Measurements from ENCODE around the gene ZBTB4.

Gene ZBTB4

DNA sequence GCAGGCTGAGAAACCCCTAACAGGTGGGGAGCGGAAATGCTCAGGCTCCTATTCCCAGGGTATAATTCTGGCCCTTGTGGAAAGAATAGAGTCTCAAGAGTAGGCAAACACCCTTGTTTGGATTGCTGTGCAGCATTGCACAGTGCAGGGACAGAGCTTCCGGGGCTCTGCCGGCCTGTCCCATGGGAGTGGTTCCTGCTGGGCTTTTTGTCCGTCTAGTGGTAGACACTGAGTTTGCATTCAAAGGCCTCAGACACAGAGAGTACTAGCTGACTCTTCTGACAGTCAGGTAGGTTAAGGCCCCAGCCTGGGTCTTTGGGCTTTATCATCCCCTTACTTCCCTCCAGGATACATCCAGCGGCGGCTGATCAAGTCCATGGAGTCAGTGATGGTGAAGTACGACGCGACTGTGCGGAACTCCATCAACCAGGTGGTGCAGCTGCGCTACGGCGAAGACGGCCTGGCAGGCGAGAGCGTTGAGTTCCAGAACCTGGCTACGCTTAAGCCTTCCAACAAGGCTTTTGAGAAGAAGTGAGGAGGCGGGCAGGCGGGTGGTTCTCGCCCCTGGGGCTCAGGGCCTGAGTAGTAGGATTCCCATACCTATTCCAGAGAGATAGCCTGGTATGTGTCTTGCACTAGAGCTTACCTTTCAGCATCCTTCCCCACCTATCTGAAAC lies 22.9 kb upstream of the ZBTB4 start:
- no peak for DNase-seq

DNA sequence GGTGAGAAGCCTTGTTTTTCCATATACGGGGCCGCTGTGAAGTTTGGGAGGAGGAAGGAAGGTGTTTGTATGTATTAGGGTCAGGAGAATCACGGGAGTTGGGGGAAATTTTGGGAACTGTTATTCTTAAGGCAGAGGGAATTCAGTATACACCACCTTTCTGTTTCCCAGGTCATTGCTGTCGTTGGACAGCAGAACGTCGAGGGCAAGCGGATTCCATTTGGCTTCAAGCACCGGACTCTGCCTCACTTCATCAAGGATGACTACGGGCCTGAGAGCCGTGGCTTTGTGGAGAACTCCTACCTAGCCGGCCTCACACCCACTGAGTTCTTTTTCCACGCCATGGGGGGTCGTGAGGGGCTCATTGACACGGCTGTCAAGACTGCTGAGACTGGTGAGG lies 22.3 kb upstream of the ZBTB4 start:
- TF ChIP-seq GATA1 (IDR thresholded peaks at IDR 0.05; ENCODE audit: low read depth, low read length) (no peak), POLR2A (IDR thresholded peaks at IDR 0.05; ENCODE audit: low read length) (no peak)
- no peak for DNase-seq

More for the DNA sequence above, 22.9 kb upstream of the ZBTB4 start:
- TF ChIP-seq GATA1 (IDR thresholded peaks at IDR 0.05; ENCODE audit: low read depth, low read length) (no peak), POLR2A (IDR thresholded peaks at IDR 0.05; ENCODE audit: low read length) (no peak)

DNA sequence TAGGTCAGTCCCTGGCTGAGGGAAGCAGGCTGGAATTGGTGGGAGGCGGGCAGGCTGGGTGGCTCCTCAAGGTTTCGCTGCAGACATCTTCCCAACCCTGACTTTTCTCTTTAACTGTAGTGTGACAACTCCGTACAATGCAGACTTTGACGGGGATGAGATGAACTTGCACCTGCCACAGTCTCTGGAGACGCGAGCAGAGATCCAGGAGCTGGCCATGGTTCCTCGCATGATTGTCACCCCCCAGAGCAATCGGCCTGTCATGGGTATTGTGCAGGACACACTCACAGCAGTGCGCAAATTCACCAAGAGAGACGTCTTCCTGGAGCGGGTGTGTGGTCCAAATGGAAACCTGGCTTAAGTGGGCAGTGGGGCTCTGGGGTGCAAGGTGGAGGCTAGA lies 19.7 kb upstream of the ZBTB4 start:
- TF ChIP-seq POLR2A (IDR thresholded peaks at IDR 0.05; ENCODE audit: low read length) (no peak), GATA1 (IDR thresholded peaks at IDR 0.05; ENCODE audit: low read depth, low read length) (no peak)
- no peak for DNase-seq

DNA sequence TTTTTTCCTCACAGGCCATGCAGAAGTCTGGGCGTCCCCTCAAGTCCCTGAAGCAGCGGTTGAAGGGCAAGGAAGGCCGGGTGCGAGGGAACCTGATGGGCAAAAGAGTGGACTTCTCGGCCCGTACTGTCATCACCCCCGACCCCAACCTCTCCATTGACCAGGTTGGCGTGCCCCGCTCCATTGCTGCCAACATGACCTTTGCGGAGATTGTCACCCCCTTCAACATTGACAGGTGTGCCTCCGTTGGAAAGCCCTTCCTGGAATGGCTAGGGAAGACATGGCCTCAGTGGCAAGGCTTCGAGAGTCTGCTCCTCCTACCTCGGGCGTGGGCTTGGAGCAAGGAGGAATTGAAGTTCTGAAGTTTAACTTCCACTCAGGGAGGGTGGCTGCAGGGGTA lies 18.2 kb upstream of the ZBTB4 start:
- no peak for DNase-seq
- no peak for TF ChIP-seq POLR2A (IDR thresholded peaks at IDR 0.05; ENCODE audit: low read length)
- TF ChIP-seq GATA1 (IDR thresholded peaks at IDR 0.05; ENCODE audit: low read depth, low read length), result no peak

DNA sequence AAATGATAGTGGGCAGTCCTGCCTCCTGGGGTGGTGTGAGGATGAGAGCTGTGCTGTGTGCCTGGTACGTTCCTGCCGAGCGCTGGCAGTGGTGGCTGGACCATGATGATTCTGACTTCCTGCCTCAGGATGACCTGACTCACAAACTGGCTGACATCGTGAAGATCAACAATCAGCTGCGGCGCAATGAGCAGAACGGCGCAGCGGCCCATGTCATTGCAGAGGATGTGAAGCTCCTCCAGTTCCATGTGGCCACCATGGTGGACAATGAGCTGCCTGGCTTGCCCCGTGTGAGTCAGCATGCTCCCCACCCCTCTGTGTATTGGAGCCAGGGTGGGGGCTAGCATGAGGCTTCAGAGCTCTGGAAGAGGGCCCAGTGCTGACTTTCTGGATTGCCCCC lies 17.8 kb upstream of the ZBTB4 start:
- TF ChIP-seq GATA1 (IDR thresholded peaks at IDR 0.05; ENCODE audit: low read depth, low read length) (no peak), POLR2A (IDR thresholded peaks at IDR 0.05; ENCODE audit: low read length) (no peak)
- DNase-seq, result no peak

DNA sequence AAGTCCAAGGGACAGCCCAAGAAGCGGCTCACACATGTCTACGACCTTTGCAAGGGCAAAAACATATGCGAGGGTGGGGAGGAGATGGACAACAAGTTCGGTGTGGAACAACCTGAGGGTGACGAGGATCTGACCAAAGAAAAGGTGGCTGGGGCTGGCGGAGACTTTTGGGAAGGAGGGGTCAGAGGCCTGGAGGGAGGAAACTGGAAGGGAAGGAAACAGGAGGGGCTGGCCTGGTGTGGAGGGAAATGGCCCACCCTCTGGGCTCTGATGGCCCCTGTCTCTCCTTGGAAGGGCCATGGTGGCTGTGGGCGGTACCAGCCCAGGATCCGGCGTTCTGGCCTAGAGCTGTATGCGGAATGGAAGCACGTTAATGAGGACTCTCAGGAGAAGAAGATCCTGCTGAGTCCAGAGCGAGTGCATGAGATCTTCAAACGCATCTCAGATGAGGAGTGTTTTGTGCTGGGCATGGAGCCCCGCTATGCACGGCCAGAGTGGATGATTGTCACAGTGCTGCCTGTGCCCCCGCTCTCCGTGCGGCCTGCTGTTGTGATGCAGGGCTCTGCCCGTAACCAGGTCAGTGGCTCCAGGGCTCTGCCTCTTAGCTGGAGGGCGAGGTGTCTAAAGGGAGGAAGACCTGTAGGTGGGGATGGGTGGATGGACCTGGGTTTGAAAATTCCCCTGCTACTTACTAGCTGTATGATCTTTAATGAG lies 17.2 kb upstream of the ZBTB4 start:
- DNase-seq, result no peak
- TF ChIP-seq POLR2A (IDR thresholded peaks at IDR 0.05; ENCODE audit: low read length) (no peak), GATA1 (IDR thresholded peaks at IDR 0.05; ENCODE audit: low read depth, low read length) (no peak)

DNA sequence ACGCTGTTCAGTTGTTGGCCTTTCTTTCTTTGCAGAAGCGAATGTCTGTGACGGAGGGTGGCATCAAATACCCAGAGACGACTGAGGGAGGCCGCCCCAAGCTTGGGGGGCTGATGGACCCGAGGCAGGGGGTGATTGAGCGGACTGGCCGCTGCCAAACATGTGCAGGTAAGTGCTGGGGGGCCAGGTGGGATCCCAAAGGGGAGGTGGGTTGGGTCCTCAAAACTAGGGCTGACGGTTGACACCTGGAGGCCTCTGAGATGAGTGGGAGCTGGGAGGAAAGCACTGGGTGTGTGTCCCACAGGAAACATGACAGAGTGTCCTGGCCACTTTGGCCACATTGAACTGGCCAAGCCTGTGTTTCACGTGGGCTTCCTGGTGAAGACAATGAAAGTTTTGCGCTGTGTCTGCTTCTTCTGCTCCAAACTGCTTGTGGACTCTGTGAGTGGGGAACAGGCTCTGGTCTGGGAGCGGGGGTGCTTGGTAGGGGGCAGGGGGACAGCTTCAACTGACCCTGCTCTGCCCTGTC lies 16.5 kb upstream of the ZBTB4 start:
- DNase-seq, result no peak
- TF ChIP-seq GATA1 (IDR thresholded peaks at IDR 0.05; ENCODE audit: low read depth, low read length), result no peak
- no peak for TF ChIP-seq POLR2A (IDR thresholded peaks at IDR 0.05; ENCODE audit: low read length)

DNA sequence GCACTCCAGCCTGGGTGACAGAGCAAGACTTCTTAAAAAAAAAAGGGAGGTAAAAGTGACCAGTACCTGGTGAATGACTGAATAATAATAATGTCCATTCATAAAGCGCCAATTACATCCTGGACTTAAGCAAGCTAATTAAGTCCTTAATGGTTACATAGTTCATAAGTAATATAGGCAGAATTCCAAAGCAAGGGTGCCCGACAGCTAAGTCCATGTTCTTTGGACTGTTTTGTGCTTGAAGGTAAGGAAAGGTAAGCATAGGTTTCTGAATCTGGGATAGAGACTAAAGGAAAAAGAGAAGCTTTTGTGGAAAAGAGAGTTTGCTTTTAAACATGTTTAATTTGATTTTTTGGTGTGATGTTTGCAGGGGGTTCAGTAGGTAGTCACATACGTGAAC lies 14.5 kb upstream of the ZBTB4 start:
- TF ChIP-seq POLR2A (IDR thresholded peaks at IDR 0.05; ENCODE audit: low read length) (no peak), GATA1 (IDR thresholded peaks at IDR 0.05; ENCODE audit: low read depth, low read length) (no peak)
- no peak for DNase-seq

DNA sequence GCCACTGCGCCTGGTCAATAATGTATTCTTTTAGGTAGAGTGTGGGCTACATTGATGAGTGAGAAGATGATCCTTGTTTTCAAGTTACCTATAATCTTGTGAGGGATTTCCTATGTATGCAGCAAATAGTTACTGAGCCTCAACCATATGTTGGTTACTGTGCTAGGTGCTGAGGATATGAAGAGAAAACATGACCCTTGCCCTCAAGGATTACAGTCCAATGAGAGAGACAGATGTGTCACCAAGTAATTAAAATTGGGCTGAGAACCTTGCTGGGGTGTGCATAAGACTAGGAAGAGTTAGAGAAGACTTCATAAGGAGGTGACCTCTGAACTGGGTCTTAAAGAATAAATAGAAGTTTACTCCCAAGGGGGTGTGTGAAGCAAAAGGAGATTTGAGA lies 12.2 kb upstream of the ZBTB4 start:
- TF ChIP-seq GATA1 (IDR thresholded peaks at IDR 0.05; ENCODE audit: low read depth, low read length), result no peak
- TF ChIP-seq POLR2A (IDR thresholded peaks at IDR 0.05; ENCODE audit: low read length), result no peak

DNA sequence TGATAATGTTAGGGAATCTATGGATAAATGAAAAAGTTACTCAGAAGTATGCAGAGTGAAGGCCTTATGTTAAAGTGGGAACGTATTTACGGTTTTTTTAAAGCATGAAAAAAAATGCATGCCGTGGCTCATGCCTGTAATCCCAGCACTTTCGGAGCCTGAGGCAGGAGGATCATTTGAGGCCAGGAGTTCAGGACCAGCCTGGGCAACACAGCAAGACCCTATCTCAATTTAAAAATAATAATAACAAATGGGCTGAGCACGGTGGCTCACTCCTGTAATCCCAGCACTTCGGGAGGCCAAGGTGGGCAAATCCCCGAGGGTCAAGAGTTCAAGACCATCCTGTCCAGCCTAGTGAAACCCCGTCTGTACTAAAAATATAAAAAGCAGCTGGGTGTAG lies 10.7 kb upstream of the ZBTB4 start:
- TF ChIP-seq GATA1 (IDR thresholded peaks at IDR 0.05; ENCODE audit: low read depth, low read length) (no peak), POLR2A (IDR thresholded peaks at IDR 0.05; ENCODE audit: low read length) (no peak)

More for the DNA sequence above, 12.2 kb upstream of the ZBTB4 start:
- no peak for DNase-seq

DNA sequence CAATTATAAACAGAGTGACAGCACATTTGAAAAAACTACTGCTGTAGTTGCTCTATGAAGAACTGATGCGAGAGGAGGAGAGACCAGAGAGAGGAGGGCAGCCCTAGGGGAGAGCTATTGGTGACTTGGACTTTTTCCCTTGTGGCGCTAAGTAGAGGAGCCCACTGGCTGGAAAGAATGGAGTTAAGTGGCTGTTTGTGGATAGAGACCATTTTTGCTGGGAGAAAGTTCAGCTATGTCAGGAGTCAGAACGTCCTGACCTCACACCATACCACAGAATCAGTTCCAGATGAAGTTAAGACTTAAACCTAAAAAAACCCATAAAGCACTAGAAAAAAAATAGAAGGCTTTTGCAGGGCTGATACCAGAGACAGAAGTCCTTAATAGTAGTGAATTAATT lies 6.8 kb upstream of the ZBTB4 start:
- TF ChIP-seq GATA1 (IDR thresholded peaks at IDR 0.05; ENCODE audit: low read depth, low read length), result no peak
- no peak for TF ChIP-seq POLR2A (IDR thresholded peaks at IDR 0.05; ENCODE audit: low read length)
- peak in 1 of 2 experiments; percentile 54 for DNase-seq

More for the DNA sequence above, 10.7 kb upstream of the ZBTB4 start:
- DNase-seq, result no peak

DNA sequence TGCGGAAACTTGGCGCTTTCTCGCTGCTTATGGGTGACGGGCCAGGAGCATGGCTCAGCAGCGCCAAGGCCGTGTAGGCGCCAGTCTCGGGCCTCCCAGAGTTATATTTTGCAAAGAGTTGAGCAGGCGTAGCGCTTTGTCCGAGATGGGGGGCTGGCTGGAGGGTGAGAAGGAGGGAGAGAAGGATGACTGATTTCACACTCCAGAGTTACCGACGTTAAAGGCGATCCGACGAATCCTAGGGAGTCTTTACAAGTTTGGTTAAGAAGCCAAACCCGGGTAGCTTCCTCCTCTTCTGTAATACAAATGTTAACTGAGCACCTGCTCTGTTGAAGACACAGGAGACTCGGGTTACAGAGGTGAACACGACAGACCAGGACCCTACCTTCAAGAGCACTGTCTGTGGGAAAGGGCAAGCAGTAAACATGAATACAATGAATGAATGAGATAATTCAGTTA lies 5.5 kb upstream of the ZBTB4 start:
- DNase-seq, result no peak
- TF ChIP-seq GATA1 (IDR thresholded peaks at IDR 0.05; ENCODE audit: low read depth, low read length), result no peak
- TF ChIP-seq POLR2A (IDR thresholded peaks at IDR 0.05; ENCODE audit: low read length), result no peak

DNA sequence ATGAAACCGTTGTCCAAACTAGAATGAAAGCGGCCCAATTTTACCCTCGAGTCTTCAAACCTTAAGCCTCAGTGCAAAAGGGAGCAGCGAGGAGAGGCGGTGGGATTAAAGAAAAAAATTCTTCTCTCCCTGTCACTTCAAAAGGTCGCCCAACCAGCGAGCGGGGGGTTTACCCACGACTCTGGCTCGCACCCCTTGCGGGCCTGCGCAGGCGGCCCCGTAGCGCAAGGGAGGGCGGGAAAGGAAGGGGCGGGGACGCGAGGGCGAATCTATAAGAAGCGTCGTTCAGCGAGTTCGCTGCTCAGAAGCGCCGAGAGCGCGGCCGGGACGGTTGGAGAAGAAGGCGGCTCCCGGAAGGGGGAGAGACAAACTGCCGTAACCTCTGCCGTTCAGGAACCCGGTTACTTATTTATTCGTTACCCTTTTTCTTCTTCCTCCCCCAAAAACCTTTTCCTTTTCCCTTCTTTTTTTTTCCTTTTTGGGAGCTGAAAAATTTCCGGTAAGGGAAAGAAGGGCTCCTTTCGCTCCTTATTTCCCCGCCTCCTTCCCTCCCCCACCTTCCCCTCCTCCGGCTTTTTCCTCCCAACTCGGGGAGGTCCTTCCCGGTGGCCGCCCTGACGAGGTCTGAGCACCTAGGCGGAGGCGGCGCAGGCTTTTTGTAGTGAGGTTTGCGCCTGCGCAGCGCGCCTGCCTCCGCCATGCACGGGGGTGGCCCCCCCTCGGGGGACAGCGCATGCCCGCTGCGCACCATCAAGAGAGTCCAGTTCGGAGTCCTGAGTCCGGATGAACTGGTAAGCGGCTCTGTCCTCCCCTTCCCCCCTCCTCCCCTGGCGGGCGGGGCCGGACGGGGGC lies 4.9 kb upstream of the ZBTB4 start, which contains the start of gene POLR2A:
TSS of gene POLR2A (plus strand) at position 300 of the 852 bp plus-strand sequence.
- DNase-seq, result peak; percentile 98 to 99
- TF ChIP-seq POLR2A (IDR thresholded peaks at IDR 0.05; ENCODE audit: low read length) (peak; percentile 100), GATA1 (IDR thresholded peaks at IDR 0.05; ENCODE audit: low read depth, low read length) (no peak)
